ENCODE measurements around the gene VKORC1.
A peak's percentile ranks its signal among the peaks of the same experiment; 100 is the strongest.
"Not testable (repeated sequence)": the region's sequence is repeated elsewhere in the genome, so short reads cannot be mapped to it uniquely, and the experiment has no call there.

The VKORC1 gene

GRCh38 chr16:31107465-31107867 lies 12.9 kb upstream of the VKORC1 start:
- no peak for DNase-seq (ENCODE audit: low read depth in 2 of 2)

DNA sequence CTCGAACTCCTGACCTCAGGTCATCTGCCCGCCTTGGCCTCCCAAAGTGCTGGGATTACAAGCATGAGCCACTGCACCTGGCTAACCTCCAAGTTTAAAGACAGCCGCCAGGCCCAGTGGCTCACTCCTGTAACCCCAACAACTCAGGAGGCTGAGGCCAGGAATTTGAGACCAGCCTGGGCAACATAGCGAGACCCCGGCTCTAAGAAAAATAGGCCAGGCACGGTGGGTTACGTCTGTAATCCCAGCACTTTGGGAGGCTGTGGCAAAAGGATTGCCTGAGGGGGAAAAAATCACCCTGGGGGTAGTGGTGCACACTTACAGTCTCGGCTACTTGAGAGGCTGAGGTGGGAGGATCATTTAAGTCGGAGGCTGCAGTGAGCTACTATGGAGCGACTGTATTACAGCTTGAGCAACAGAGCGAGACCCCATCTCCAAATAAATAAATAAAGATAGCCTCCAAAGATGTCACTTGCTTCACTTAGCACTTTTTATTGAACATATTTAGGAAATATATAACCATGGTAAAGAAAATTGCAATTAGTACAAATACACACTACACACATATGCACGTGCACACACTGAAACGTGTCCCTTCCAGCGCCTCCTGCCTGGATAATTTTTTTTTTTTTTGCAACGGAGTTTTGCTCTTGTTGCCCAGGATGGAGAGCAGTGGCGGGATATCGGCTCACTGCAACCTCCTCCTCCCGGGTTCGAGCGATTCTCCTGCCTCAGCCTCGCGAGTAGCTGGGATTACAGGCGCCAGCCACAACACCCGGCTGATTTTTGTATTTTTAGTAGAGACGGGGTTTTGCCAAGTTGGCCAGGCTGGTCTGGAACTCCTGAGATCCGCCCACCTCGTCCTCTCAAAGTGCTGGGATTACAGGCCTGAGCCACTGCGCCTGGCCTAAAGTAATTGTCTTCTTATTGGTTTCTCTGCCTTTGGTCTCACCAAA lies 12.2 kb upstream of the VKORC1 start:
- DNase-seq (ENCODE audit: low read depth in 2 of 2) = no peak

GRCh38 chr16:31105677-31106213 lies 11.1 kb upstream of the VKORC1 start:
- DNase-seq (ENCODE audit: low read depth in 2 of 2) = peak; percentile 52 to 68

DNA sequence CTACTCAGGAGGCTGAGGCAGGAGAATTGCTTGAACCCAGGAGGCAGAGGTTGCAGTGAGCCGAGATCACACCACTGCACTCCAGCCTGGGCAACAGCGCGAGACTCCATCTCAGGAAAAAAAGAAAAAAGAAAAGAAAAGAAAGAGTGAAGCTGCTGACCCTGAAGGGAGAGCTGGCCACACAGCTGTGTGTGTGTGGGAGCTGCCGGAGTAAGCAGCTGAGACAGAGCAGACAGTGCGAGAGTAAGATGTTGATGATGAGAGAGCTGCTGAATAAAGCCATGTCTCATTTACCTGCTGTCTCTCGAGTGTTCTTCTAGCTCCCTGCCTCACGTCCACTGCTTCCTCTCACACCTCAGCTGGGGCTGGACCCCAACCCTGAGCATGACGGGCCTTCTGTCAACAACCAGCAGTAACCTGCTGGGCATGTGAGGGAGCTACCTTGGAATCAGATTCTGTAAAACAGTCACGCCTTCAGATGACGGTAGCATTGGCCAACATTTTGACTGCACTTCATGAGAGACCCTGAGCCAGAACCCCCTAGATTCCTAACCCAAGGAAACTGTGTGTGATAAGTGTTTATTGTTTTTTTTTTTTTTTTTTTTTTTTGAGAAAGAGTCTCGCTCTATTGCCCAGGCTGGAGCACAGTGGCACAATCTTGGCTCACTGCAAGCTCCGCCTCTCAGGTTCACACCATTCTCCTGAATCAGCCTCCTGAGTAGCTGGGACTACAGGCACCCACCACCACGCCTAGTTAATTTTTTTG lies 6.5 kb upstream of the VKORC1 start:
- not testable (repeated sequence) for DNase-seq (ENCODE audit: low read depth in 2 of 2)

- no peak for DNase-seq (ENCODE audit: low read depth in 2 of 2)
These were observed 5.5 kb upstream of the VKORC1 start for GRCh38 chr16:31099860-31100638.

DNA sequence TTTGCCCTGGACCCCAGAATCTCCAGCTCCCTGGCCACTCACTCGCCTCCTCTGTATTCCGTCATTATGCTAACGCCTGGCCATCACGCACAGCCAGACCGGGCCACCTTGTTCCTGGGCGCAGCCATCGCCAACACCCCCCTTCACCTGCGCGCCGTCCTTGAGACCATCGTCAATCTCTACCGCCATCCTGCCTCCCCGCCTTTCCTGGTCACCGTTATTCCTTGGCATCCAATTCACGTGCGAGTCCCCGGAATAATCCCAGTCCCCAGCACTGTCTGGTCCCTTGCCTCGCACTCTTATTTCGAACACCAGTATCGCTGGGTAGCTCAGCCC lies 541 bp downstream of the VKORC1 start:
- DNase-seq (ENCODE audit: low read depth in 2 of 2) = no peak

DNA sequence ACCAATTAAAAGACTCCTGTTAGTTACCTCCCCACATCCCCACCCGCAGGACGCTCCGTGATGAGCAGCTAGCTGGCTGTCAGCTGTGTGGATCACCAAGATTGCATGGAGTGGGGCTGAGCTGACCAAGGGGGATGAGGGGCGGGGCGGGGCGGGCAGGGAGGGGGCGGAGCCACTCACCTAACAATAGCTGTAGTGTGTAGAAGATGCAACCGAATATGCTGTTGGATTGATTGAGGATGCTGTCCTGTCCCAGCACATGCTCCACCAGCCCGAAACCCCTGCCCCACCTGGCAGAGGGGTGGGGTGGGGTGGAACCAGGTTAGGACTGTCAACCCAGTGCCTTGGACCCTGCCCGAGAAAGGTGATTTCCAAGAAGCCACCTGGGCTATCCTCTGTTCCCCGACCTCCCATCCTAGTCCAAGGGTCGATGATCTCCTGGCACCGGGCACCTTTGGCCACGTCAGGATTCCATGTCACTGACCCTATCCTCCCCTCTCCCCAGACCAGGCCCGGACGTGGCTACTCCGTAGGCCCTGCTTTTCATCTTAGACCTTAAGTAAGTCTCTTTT lies 1.4 kb downstream of the VKORC1 start:
- DNase-seq (ENCODE audit: low read depth in 2 of 2) = no peak

GRCh38 chr16:31092330-31092729 lies 2.3 kb downstream of the VKORC1 start:
- DNase-seq (ENCODE audit: low read depth in 2 of 2) = no peak

DNA sequence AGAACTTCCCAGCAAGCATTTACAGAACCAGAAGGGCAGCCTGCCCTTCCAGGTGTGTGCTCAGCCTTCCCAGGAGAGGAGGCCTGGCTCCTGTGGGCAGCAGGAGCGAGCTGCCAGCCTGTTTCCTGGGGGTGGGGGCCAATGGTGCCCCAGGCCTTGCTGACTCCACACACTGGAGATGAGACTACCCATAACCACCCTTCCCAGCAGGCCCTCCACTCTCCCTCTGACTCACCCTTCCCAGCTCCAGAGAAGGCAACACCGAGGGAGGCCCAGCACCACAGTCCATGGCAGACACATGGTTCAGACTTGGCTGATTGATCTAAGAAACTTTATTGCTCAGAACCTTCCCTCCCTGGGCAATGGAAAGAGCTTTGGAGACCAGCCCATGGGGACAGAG lies 4.1 kb downstream of the VKORC1 start:
- DNase-seq (ENCODE audit: low read depth in 2 of 2) = no peak

DNA sequence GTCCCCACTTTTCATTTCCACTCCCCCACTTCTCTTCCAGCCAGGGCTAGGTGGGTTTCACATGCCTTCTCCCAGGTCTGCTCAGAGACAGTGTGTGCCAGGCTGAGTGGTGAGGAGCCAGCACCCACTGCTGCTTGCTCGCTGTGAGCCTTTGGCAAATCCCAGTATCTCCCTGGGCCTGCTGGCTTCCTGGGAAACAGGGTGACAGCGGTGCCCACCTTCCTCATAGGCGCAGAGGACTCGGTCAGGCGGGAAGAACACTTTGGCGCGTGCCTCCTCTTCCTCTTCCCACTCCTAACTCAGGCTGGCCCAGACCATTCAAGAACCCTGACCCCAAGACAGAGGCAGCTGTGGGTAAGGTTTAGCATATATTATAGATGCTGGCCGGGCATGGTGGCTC lies 5.4 kb downstream of the VKORC1 start:
- DNase-seq (ENCODE audit: low read depth in 2 of 2) = no peak

- DNase-seq (ENCODE audit: low read depth in 2 of 2) = no peak
These were observed 6.0 kb downstream of the VKORC1 start, which contains the start of gene PRSS53 for GRCh38 chr16:31088459-31089183. TSS of gene PRSS53 (minus strand) at chr16:31088943. CDS start at chr16:31088809, 134 bp downstream.

DNA sequence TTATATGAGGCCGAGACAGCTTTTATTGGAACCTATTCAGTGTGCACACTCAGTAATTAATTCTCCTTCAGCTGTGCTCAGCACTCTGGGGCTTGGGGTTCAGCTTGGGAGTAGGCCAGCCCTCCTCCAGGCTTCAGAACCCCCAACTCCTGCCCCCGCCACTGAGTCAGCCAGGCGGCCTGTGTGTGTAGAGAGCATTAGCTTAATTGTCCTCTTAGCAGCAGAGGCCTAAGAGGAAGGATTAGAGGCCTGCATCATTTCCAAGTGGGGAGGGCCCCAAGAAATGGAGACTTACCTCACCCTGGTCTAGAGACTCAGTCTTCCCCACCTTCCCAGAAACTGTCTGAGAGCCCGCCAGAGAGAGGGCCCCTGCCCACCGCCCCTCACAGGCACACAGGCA lies 6.6 kb downstream of the VKORC1 start:
- DNase-seq (ENCODE audit: low read depth in 2 of 2) = no peak

DNA sequence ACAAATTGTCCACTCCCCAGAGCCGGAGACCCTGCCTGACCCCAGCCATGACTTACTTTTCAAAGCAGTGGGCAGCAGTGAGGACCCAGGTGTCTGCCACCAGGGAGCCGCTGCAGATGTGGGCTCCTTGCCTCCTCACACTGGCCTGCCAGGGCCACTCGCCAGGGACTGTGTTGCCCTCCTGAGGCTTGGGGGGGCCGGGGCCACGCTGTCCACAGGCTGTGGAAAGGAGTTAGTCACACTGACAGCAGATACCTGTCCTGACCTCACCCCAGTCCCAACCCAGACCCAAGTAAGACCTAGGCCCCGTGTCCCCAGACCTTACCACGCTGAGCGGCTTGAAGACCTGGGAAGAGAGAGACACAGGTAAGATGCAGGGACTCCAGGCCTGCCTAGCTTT lies 7.1 kb downstream of the VKORC1 start:
- no peak for DNase-seq (ENCODE audit: low read depth in 2 of 2)

- DNase-seq (ENCODE audit: low read depth in 2 of 2) = no peak
These were observed 8.0 kb downstream of the VKORC1 start for GRCh38 chr16:31086629-31086906.

- no peak for DNase-seq (ENCODE audit: low read depth in 2 of 2)
These were observed 8.5 kb downstream of the VKORC1 start for GRCh38 chr16:31085873-31086628.

DNA sequence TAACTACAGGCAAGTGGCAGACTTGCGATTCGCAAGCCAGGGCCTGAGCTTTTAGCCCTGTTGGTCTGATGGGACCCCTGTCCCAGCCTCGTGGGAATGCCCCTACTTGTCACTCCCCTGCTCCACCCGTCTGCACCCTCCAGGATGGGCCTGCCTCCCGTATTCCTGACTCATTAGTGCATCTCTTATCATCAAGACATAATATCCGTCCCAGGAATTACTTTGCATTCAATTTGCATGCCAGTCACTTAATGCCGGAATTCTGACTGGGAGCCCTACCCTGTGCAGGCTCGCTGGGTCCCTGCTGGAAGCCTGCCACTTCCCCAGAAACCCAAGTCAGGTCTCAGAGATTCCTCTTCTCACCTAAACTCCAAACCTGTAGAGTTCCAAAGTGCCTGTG lies 9.2 kb downstream of the VKORC1 start:
- no peak for DNase-seq (ENCODE audit: low read depth in 2 of 2)

DNA sequence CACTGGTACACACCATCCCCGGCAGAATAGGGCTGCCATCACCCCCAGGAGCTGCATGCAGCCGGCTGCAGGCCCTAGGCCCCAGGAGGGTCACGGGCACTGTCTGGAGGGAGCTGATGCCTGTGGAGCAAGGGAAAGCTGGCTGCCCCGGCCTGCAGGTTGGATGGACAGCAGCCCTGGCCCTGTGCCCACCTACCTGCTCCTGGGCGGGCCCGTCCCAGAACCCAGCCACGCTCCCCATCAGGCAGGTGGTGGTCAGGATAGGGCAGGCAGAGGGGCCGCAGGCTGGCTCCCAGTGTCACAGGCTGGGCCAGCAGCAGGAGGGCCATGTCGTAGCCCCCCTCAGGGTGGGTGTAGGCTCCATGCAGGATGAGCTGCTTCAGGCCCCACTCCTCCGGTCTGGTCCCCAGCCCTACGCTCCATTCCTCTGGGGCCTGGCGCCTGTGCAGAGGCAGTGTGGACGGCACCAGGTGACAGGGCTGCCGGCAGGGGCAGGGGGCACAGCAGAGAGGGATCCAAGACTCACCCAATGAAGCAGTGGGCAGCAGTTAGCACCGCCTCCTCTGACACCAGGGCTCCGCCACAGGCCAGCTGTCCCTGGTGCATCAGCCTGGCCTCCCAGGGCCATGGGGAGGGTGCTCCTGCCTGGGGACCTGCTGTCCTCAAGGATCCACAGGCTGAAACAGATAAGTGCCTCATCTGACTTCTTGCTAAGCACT lies 9.9 kb downstream of the VKORC1 start:
- DNase-seq (ENCODE audit: low read depth in 2 of 2) = no peak

GRCh38 chr16:31083981-31084380 lies 10.6 kb downstream of the VKORC1 start:
- no peak for DNase-seq (ENCODE audit: low read depth in 2 of 2)

- no peak for DNase-seq (ENCODE audit: low read depth in 2 of 2)
These were observed 11.0 kb downstream of the VKORC1 start for GRCh38 chr16:31083556-31083955.

GRCh38 chr16:31083081-31083480 lies 11.5 kb downstream of the VKORC1 start:
- DNase-seq (ENCODE audit: low read depth in 2 of 2) = no peak

Measured in stimulated activated CD8-positive, alpha-beta memory T cell treated with anti-CD3 and anti-CD28 coated beads, Interleukin-7, amount 100 ng/mL, for 1 hour (primary cell).